IPS DF 19.7 (cell line): ENCODE data around the gene MRPL2.

ENCODE experiments used
- DNase-seq: peaks from one replicate; pipeline ENCODE4 v3.0.0-alpha.2; 2013; ENCODE audit warnings: low read depth, low spot score

MRPL2 gene

DNA sequence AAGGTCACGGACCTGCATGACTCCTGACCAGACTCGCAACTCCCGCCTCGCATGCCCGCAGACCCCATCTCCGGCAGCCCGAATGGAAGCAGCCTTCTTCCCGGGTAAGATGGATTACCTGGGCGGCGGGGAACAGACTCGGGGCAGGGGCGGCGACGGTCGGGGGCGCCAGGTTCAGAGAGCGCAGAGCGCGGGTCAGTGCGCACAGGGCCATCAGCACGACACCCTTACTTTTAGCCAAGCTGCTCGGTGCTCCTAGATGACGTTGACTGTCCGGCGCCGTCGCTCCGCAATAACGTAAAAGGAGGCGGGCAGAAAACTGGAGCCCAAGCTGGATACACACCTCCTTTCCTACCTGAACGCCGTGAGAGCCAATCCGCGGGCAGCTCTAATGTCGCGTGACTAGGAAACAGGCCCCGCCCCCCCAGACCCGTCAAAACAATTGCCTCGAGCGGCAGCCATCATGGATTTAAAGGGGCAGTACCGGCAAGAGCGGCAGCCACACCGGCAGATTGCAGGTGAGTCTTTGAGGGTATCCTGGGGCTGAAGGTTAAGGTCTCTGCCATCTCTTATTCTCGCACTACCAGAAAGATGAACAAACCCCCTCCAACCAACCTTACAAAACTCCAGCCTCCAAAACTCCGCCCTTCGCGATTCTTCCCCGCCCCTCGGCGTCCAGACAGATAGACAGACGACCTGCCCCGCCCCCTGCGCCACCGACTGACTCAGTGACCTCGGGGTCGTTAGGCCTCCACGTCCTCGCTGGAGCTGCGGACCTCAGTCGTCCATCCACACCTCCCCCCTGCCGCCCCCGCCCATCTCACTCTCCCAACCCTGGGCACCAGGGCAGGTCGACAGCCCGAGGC is at the start of gene MRPL2, which contains the start of gene KLC4:
TSS of gene MRPL2 (minus strand) at position 267 of the 866 bp plus-strand sequence. CDS start at position 214, 53 bp downstream.
TSS of gene KLC4 (plus strand) at position 464 of the 866 bp plus-strand sequence. CDS start 1,705 bp downstream, outside the sequence.
- peak; percentile 94 for DNase-seq

DNA sequence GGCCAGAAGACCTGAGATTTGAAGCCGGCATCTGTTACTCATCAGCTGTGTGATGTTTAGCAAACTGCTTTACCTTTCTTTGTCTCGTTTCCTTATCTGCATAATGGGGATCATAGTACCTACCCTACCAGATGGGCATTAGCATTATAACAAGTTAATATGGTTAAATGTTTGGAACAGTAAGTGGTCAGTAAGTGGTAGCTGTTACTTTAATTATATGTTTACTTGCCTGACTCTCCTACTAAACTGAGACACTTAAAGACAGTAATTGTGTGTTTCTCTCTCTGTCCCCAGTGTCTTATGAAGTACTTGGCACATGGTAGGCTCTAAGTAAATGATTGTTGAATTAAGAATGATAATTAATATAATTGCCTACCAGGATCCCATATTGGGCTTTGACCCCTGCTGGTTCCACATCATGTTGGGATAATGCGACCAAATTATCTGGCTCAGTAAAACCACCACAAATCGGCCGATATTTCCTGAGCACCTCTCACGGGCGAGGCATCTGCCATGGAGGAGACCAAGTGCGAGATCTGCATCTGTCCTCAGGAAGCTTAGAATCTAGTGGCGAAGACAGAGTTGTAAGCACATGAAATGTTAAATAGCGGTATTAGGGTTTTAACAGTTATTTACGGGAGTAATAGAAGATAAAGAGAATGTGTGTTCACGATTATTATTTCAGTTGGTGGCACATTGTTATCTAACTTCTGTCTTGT is 48.3 kb upstream of the MRPL2 start:
- no peak for DNase-seq

DNA sequence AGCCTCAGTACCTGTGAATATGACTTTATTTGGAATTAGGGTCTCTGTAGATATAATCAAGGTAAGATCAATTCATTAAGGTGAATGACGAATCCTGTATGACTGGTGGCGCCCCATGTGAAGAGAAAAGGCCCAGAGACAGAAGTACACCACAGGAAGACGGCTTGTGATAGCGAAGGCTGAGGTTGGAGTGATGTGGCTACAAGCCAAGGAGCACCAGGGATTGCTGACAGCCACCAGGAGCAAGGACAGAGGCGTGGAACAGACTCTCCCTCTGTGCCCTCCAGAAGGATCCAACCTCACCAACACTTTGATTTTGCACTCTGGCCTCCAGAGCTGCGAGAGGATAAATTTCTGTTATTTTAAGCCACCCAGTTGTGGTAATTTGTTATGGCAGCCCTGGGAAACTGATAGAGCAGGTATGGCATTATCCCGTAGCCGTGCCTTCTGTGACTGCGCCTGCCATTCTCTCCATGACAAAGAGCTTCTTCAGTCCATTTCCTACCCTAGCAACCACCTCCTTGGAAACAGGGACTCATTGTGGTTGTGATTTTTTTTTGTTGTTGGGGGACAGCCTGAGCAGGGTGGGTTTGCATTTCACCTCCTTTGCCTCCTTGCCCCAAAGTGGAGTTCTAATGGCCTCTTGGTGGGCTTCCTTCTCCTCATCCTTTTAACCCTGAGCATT is 46.4 kb upstream of the MRPL2 start:
- no peak for DNase-seq

DNA sequence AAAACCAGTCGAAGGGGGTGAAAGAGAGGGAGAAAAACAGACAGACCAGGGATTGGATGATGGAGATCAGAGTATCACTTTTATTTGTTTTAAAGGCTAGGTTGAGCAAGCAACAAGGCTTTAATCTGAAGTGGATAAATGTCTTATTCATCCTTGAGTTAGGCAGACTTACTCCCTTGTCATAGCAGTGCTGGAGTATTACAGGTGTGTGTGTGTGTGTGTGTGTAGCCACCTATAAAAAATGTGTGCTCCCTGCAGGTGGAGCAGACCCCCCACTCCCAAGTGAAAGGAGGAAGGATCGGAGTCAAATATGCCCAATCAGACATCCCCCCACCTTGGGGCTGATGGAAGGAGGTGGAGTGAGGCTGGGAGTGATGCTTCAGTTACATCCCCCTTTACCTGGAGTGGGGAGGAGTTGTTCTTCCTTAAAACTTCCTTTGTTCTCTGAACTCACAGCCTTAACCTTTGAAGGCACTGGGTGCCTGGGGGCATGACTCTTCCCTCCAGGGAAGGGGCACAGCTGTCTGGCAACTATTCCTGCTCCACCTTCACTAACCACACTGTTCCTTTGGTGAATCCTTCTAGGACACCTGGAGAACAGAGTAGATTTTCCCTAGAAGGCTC is 44.1 kb upstream of the MRPL2 start:
- DNase-seq, result no peak

DNA sequence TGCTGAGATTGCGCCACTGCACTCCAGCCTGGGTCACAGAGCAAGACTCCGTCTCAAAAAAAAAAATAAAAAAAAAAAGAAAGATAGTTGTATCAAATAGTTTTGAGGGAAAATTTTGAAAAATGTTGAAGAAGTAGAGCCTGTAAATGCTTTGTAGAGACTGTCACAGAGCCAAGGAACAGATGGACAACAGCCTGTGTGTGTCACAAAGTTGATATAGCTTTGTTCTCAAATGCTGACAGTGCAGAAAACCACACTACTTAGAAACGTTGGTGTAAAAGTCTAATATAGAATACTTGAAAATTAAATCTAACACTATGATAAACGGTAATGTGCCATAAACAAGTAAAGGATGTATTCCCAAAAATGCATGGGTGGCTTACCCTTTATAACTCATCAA is 42.3 kb upstream of the MRPL2 start:
- DNase-seq, result no peak

DNA sequence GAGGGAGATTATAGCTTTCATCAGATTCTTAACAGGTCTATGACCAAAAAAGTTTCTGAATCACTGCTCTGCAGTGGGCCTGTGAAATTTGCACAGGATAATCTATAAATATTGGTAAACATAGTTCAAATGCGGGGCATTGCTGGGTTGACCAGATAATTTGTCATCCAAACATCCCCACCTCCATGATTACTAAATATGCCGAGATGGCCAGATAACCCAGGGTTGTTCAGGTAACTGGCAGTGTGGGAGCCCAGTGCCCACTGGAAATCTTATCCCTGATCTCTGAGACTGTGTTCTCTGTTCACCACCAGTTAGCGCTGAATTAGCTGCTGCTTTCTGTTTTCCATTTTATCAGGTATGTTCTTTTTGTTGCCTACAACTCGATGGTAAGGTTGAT is 38.3 kb upstream of the MRPL2 start:
- DNase-seq, result no peak

DNA sequence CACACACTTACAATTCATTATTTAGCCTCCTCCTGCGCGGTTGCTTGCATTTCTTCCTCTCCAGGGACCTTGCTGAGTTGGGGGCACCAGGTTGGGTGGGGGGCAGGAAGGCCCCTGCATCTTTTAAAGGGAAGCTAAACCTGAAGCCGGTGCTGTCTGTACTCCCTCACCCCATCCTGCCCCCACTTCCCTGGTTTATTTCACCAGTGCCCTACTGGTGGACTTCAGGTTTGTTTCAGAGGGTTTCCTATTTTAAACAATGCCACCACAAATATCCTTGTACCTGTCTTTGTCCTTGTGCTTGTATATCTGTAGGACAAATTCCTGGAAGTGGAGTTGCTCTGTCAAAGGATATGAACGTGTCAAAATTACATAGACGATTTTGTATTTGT is 37.9 kb upstream of the MRPL2 start:
- no peak for DNase-seq

DNA sequence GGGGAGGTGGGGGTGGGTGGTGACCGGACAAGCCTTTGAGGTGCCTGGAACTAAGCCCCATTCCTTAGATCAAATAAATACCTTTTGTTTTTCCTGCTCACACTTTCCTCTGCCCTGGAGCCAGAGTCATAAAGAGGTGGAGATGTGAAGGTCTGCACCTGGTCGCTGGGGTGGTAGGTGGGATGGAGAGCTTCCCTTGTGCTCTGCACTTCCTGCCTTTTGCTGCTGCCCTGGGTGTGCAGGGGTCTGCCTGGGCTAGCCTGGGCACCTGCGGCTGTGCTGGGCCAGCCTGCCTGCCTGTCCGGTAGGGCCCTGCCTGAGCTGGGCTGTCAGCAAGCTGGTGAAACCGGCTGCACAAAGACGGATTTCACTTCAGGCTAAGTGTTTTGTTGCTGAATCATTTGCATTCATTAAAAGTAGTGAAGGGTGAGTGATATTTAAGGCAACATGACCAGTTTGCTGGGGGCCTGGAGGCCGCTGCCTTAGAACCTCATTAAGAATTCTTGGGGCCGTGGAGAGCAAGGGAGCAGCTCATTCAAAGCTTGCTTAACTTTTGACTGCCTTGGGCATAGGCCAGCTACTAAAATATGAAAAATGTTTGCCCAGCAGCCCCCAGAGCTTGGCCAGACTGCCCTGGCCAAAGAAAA is 37.3 kb upstream of the MRPL2 start:
- DNase-seq, result no peak

DNA sequence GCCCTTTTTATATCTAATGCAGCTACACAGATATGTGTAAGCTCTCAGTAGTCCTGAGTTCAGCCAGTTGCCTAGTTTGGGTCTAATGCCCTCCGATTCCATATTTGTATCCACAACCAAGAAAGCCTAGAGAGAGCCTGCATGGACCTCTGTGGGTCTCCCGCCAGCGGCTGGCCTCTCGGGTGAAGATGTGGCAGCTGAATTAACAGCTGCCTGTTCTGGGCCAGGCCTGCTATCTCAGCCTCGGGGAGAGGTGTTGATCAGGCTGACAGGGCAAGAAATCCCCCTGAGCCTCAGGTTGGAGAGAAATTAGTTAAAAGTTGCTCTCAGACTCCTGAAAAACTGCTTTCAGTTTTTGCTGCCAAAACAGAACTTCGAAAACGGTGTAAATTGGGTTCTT is 36.7 kb upstream of the MRPL2 start:
- no peak for DNase-seq

DNA sequence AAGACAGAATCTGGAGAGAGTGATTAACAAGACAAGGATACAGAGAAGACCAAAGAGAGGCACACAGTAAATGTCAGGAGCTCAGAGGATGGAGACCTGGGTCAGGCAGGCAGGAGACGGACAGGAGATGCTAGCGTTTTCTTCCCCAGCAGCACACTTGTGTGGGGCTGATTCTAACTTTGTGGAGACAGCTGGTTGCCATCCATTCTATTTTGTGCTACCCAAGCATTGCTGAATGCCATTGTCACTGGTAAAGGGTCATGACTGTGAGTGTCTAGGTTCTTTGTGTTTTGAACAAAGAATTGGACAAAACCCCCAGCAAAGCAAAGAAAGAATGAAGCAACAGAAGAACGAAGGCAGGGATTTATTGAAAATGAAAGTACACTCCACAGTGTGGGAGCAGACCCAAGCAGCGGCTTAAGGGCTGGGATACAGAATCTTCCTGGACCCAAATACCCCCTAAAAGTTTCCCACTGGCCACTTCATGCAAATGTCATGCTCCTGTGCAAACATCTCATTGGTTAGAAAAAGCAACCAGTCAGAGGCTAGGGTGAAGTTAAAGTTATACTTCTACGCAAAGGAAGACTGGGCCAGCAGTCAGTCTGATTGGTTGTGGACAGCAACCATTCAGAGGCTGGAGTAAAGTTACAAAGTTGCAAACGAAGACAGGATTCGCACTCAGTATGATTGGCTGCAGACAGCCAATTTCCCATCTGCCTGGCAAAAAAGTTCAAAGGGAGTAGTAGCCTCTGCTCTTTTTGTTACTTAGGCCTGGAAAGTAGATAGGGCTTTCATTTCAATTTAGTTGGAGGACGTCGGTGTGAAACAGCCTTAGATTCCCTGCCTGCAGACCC is 34.4 kb upstream of the MRPL2 start:
- no peak for DNase-seq

DNA sequence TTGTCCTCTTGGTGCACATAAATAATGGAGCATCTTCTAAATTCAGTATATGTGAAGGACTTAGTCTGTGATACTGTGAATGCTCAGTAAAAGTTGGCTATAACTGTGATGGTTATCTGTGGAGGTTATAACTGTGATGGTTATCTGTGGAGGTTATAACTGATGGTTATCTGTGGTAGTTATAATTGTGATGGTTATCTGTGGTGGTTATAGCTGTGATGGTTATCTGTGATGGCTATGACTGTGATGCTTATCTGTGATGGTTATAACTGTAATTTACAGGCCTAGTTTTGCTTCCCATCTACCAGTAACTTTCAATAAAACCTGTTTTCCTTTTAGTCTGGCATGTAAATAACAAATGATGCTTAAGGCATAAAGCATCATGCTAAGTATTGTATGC is 33.4 kb upstream of the MRPL2 start:
- DNase-seq, result no peak

DNA sequence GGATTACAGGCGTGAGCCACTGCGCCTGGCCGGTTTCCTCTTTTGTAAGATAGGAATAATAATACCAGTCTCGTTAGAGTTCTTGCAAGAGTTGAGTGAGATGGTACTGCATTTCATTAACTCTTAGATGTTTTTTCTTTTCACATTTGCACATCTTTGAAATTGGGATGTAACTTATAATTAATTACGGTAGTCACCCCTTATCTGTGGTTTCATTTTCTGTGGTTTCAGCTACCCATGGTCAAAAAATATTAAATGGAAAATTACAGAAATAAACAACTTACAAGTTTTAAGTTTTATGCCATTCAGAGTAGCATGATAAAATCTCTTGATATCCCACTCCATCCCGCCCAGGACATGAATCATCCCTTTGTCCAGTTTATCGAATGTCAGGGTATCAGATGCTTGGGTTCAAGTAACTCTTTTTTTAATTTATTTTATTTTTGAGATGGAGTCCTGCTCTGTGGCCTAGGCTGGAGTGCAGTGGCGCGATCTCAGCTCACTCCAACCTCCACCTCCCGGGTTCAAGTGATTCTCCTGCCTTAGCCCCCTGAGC is 32.3 kb upstream of the MRPL2 start:
- no peak for DNase-seq

DNA sequence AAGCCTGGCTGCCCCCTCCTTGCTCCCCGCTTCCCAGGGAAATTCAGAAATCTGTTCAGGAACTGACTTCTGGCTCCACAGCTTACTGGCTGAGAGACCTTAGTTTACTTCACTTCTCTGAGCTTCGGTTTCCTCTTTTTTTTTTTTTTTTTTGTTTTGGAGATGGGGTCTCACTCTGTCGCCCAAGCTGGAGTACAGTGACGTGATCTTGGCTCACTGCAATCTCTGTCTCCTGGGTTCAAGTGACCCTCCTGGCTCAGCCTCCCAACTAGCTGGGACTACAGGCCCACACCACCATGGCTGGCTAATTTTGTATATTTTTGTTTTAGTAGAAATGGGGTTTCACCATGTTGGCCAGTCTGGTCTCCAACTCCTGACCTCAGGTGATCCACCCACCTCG is 31.8 kb upstream of the MRPL2 start:
- no peak for DNase-seq

DNA sequence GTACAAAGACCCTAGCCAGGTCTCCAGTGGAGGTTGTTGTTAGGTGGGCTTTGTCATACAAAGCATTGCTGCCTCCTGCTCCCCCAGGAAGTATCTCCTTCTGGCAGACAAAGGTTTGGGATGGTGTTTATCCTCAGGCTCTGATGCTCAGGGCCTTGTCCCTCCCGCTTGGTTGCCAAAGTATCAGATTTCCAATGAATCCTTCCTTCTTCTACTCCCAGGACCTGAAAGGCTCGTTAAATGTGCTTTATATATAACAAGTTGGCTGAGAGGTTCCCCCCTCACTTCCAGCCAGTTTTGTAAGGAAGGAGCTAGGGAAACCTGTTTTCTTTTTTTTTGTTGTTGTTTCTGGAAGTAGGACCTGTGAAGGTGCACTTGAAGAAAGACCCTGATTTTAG is 31.3 kb upstream of the MRPL2 start:
- no peak for DNase-seq

DNA sequence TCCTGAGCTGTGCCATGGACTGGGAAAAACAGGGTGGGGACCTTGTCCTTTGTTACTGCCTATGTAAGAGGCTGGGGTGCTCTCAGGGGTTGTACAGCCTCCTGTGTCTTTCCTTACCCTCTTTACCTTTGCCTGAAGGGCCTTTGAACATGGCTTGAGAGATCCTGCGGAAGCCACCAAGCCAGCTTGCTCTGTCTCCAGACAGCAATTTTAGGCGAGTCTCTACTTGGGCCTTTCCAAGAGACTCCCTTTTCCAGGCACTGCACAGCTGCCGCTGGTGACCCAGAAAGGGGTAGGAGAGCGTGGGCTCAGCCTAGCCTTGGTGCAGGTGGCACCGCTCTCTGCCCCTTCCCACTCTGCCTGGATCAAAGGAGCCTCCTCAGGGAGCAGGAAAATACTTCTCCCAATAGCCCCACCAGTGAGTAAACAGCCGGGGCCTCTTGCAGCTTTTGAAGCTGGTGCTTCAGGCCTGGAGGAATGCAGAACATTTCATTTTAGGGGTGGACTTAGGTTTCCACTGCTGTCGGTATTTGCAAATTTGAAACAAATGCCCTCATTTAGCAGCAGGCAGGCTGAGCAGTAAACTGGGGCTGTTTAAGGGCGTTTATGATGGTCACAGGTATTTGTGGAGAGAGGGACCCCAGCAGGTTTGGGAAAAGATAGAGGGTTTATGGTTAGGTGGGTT is 30.8 kb upstream of the MRPL2 start:
- no peak for DNase-seq

DNA sequence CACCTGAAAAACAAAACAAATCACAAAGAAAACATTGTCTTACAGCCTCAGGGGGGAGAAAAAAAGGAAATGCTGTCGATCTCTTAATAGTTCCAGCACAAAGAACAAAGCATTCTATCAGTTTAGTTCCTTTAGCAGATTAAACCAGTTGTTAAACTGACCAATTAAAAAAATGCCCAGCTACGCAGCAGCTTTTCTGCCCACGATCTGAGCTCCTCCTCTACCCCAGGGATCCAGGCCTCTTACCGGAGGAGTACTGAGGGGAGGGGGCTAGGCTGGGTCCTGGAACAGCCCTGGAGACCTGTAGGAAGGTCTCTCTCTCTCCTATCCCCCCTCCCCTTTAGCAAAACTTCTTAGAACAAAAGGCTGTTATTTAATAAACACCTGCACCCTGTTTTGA is 30.2 kb upstream of the MRPL2 start:
- no peak for DNase-seq

DNA sequence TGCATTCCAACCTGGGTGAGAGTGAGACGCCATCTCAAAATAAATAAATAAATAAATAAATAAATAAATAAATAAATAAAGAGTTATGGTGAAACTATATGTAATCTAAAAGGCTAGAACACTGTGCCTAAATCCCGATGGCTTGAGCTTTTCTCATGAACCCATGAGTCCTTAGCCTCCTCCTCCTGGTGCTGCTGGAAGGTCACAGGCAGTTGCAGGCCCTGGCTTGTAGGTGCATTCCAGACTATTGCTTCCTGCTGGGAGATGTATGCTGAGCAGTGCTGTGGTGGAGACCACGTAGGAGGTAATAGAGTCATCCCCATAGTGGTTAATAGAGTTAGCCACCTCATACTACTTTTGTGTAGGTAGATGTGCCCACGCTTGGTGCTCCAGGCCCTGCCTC is 29.4 kb upstream of the MRPL2 start:
- DNase-seq, result no peak

DNA sequence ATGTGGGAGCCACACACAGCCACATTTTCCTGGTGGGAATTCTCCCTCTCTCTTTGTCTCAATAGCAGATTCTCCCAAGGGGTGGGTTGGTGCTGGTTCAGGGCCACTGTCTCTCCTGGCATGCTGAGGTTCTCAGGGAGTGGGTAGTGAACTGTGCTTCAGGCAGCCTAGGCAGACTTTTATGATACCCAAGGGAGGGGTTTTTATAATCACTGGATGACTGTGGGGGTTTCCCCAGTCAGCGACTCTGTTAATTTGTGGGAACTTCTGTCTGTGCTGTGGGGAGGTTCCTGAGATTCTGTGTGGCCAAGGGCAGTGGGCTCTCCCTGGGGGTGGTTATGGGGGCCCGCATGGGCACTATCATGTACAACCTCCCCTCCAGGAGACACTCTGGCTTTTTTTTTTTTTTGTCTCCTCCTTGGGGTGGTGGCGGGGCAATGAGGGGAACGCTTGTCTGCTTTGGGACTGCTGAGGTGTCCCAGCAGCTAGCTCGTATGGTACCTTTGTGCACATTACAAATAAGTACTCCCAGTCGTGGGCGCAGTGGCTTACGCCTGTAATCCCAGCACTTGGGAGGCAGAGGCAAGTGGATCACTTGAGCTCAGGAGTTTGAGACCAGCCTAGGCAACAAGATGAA is 26.9 kb upstream of the MRPL2 start:
- DNase-seq, result no peak
